GM21737 (cell line): ENCODE data around the gene BRCA2.

ENCODE experiments used
- ATAC-seq: cut with Tn5 transposase; IDR thresholded peaks from one replicate; pipeline ENCODE4 v1.9.1; 2021; ENCODE audit warnings: mild to moderate bottlenecking, moderate library complexity; ENCODE audit not compliant: unreplicated experiment

BRCA2 gene

GRCh38 chr13:32315238-32316027 is at the start of gene BRCA2, which contains the start of gene ZAR1L:
BRCA2 (plus strand) TSS chr13:32315508; CDS start chr13:32316461, 953 bp downstream.
ZAR1L (minus strand) TSS chr13:32315363; CDS start chr13:32311925, 3,438 bp downstream.
- peak; percentile 90 for ATAC-seq

GRCh38 chr13:32265726-32266125 is 49.6 kb upstream of the BRCA2 start:
- ATAC-seq = no peak

- ATAC-seq = no peak
Observed at GRCh38 chr13:32266130-32266529, 49.2 kb upstream of the BRCA2 start.

GRCh38 chr13:32267836-32268439 is 47.4 kb upstream of the BRCA2 start:
- ATAC-seq = no peak

- no peak for ATAC-seq
Observed at GRCh38 chr13:32272021-32272683, 43.2 kb upstream of the BRCA2 start.

- no peak for ATAC-seq
Observed at GRCh38 chr13:32277839-32278238, 37.5 kb upstream of the BRCA2 start.

GRCh38 chr13:32278426-32278825 is 36.9 kb upstream of the BRCA2 start:
- no peak for ATAC-seq

GRCh38 chr13:32281096-32281495 is 34.2 kb upstream of the BRCA2 start:
- no peak for ATAC-seq

GRCh38 chr13:32282096-32282711 is 33.1 kb upstream of the BRCA2 start:
- ATAC-seq = no peak

GRCh38 chr13:32284927-32285632 is 30.2 kb upstream of the BRCA2 start:
- no peak for ATAC-seq

GRCh38 chr13:32285633-32285965 is 29.7 kb upstream of the BRCA2 start:
- ATAC-seq = no peak

- ATAC-seq = no peak
Observed at GRCh38 chr13:32297206-32297605, 18.1 kb upstream of the BRCA2 start.

GRCh38 chr13:32298695-32299094 is 16.6 kb upstream of the BRCA2 start:
- ATAC-seq = no peak

GRCh38 chr13:32299893-32300292 is 15.4 kb upstream of the BRCA2 start:
- ATAC-seq = no peak

GRCh38 chr13:32300406-32300805 is 14.9 kb upstream of the BRCA2 start:
- no peak for ATAC-seq

GRCh38 chr13:32300920-32301319 is 14.4 kb upstream of the BRCA2 start:
- no peak for ATAC-seq

- no peak for ATAC-seq
Observed at GRCh38 chr13:32302461-32302860, 12.8 kb upstream of the BRCA2 start.

- ATAC-seq = no peak
Observed at GRCh38 chr13:32305646-32306045, 9.7 kb upstream of the BRCA2 start.

GRCh38 chr13:32309312-32310133 is 5.8 kb upstream of the BRCA2 start:
- ATAC-seq = peak; percentile 15

GRCh38 chr13:32310134-32310706 is 5.1 kb upstream of the BRCA2 start:
- ATAC-seq = peak; percentile 47
